ENCODE measurements around the gene CCDC88C.

DNA sequence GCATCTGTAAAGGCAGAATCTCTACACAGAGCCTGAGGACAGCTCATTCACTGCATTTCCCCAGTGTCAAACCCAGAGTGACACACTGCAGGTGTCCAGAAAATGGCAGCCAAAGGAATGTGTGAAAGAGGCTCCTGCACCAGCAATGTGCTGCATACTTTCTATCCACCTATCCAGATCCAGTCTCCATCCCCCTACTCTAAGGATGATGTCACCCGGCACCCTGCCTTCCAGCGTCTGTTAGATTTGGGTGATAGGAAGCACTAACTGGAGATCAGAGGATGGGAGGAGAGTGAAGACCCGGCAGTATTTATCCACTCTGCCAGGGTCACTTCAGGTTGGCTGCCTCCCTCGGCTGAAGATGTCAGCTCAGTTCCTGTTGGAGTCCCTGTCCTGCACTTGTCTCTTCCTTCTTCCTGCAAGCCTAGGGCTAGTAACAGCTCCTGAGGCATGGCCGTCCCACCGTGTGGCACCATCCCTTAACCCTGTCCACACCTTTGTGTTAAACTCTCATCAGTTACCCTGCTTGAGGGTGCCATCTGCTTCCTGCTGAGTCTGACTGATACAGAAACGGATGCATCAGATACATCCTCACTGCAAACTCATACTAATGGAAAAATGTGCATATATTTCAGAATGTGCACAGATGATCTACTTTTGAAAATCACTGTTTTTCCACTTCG lies 160.2 kb downstream of the CCDC88C start:
- TF ChIP-seq, protein P1, sequence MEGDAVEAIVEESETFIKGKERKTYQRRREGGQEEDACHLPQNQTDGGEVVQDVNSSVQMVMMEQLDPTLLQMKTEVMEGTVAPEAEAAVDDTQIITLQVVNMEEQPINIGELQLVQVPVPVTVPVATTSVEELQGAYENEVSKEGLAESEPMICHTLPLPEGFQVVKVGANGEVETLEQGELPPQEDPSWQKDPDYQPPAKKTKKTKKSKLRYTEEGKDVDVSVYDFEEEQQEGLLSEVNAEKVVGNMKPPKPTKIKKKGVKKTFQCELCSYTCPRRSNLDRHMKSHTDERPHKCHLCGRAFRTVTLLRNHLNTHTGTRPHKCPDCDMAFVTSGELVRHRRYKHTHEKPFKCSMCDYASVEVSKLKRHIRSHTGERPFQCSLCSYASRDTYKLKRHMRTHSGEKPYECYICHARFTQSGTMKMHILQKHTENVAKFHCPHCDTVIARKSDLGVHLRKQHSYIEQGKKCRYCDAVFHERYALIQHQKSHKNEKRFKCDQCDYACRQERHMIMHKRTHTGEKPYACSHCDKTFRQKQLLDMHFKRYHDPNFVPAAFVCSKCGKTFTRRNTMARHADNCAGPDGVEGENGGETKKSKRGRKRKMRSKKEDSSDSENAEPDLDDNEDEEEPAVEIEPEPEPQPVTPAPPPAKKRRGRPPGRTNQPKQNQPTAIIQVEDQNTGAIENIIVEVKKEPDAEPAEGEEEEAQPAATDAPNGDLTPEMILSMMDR (IDR thresholded peaks at IDR 0.05) = no peak
- TF ChIP-seq EZH2 (IDR thresholded peaks at IDR 0.05) (no peak), EZH2phosphoT487 (IDR thresholded peaks at IDR 0.05) (no peak)
